HG03575 (cell line): Measurements from ENCODE around the gene HSF2BP.
"Not testable (repeated sequence)": the region's sequence is repeated elsewhere in the genome, so short reads cannot be mapped to it uniquely, and the experiment has no call there.

Experiments used
- ATAC-seq: cut with Tn5 transposase; IDR thresholded peaks from one replicate; pipeline ENCODE4 v1.9.1; 2021; ENCODE audit not compliant: unreplicated experiment, insufficient number of reproducible peaks, low FRiP score; ENCODE audit errors: extremely low read depth

The HSF2BP gene

GRCh38 chr21:43503075-43503750, 156.1 kb downstream of the HSF2BP start:
- not testable (repeated sequence) for ATAC-seq

GRCh38 chr21:43502407-43503071, 156.7 kb downstream of the HSF2BP start:
- ATAC-seq, result not testable (repeated sequence)

GRCh38 chr21:43498924-43499323, 160.4 kb downstream of the HSF2BP start:
- ATAC-seq, result not testable (repeated sequence)

GRCh38 chr21:43498065-43498464, 161.2 kb downstream of the HSF2BP start:
- ATAC-seq, result not testable (repeated sequence)

- not testable (repeated sequence) for ATAC-seq
These were observed 164.8 kb downstream of the HSF2BP start for GRCh38 chr21:43494279-43495012.

- ATAC-seq, result not testable (repeated sequence)
These were observed 165.8 kb downstream of the HSF2BP start for GRCh38 chr21:43493471-43493870.

- ATAC-seq, result not testable (repeated sequence)
These were observed 171.1 kb downstream of the HSF2BP start for GRCh38 chr21:43488235-43488634.

GRCh38 chr21:43486051-43486450, 173.2 kb downstream of the HSF2BP start:
- not testable (repeated sequence) for ATAC-seq

GRCh38 chr21:43485016-43485415, 174.3 kb downstream of the HSF2BP start:
- not testable (repeated sequence) for ATAC-seq

- ATAC-seq, result not testable (repeated sequence)
These were observed 180.1 kb downstream of the HSF2BP start for GRCh38 chr21:43479197-43479596.
